Esophagus muscularis mucosa (tissue), 3 donors: ENCODE measurements around the gene AMY2B.
"Not testable (repeated sequence)": the region's sequence is repeated elsewhere in the genome, so short reads cannot be mapped to it uniquely, and the experiment has no call there.

Source experiments
- POLR2A ChIP-seq: fragments of 450-650 bp; IDR thresholded peaks from one replicate; pipeline ENCODE4 v1.6.1; 2017; ENCODE audit warnings: antibody characterized with exemption, moderate library complexity, mild to moderate bottlenecking, low read depth
- POLR2AphosphoS5 ChIP-seq, 2 donors: sonication (generic); formaldehyde crosslinking; IDR thresholded peaks; one replicate each; pipeline ENCODE4 v1.6.1; 2017; ENCODE audit warnings: antibody characterized with exemption in 2 of 2
- TF ChIP-seq, protein P1 (sequence below), 3 experiments: fragments of 200-600 bp in 2 of 3; fragments of 450-650 bp in 1 of 3; sonication (generic) in 2 of 3; IDR thresholded peaks; one replicate each; pipeline ENCODE4 v1.5.1; 2017 to 2019; ENCODE audit warnings: antibody characterized with exemption in 3 of 3, mild to moderate bottlenecking in 2 of 3, moderate library complexity in 1 of 3

DNA sequence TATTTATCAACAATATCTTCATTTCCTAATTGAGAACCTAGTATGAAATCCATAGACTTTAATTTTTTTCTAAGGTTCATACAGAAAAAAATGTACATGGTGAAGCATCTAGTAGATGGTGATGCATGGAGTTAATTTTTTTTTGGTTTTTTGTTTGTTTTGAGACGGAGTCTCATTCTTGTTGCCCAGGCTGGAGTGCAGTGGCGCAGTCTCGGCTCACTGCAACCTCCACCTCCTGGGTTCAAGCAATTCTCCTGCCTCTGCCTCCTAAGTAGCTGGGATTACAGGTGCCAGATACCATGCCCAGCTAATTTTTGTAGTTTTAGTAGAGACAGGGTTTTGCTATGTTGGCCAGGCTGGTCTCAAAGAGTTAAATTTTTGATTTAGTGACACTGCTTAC is 10.3 kb upstream of the AMY2B start:
- TF ChIP-seq, protein P1, sequence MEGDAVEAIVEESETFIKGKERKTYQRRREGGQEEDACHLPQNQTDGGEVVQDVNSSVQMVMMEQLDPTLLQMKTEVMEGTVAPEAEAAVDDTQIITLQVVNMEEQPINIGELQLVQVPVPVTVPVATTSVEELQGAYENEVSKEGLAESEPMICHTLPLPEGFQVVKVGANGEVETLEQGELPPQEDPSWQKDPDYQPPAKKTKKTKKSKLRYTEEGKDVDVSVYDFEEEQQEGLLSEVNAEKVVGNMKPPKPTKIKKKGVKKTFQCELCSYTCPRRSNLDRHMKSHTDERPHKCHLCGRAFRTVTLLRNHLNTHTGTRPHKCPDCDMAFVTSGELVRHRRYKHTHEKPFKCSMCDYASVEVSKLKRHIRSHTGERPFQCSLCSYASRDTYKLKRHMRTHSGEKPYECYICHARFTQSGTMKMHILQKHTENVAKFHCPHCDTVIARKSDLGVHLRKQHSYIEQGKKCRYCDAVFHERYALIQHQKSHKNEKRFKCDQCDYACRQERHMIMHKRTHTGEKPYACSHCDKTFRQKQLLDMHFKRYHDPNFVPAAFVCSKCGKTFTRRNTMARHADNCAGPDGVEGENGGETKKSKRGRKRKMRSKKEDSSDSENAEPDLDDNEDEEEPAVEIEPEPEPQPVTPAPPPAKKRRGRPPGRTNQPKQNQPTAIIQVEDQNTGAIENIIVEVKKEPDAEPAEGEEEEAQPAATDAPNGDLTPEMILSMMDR (IDR thresholded peaks at IDR 0.05) = not testable (repeated sequence)
- TF ChIP-seq POLR2A; POLR2AphosphoS5 (IDR thresholded peaks at IDR 0.05): not testable (repeated sequence)
